Measurements from ENCODE around the gene KMT2C.

DNA sequence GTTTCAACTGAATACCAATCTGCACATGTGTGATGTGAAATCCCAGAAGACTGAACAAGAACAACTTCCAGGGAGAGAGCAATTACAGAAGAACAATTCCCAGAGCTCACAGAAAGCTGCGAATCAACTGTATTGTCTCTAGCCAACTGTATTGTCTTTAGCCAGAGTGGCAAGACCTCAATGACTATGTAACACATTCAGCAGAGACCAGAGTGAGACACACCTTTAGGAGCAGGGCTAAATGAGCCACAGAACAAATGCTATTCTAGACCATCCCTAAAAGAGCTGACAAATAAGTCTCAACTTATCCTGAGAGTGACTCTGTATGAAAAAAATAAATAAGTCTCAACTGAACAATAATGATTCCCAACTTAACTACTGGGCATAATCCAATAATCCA is 72.0 kb downstream of the KMT2C start:
- TF ChIP-seq CTCF (conservative IDR thresholded peaks at IDR 0.05; ENCODE audit: low read length) (no peak), EZH2phosphoT487 (IDR thresholded peaks at IDR 0.05; ENCODE audit: borderline replicate concordance) (no peak)

Measured in Loucy (cell line).